OCI-LY3 (cell line): ENCODE results near the gene PCP4.

ENCODE experiments used
- H2AFZ ChIP-seq: fragments of 200-600, 300-600 bp; shearing (Covaris generic); 2 replicates; pipeline ENCODE4 v1.6.0; 2014; ENCODE audit warnings: antibody characterized with exemption, low read depth, low read length
- H3K27ac ChIP-seq: fragments of 200-600, 300-600 bp; sonication (generic); 2 replicates; pipeline ENCODE4 v1.5.1; 2014; ENCODE audit warnings: mild to moderate bottlenecking, low read length, moderate library complexity, mixed read lengths
- H3K27me3 ChIP-seq: fragments of 200-600, 300-600 bp; sonication (generic); 2 replicates; pipeline ENCODE4 v1.6.1; 2014; ENCODE audit warnings: low read depth, low read length, mixed read lengths
- H3K36me3 ChIP-seq: fragments of 200-600, 300-600 bp; sonication (generic); replicated peaks from 2 replicates; pipeline ENCODE3; 2014; ENCODE audit warnings: low read depth, low read length, mixed read lengths
- H3K4me1 ChIP-seq: fragments of 300-600, 200-600 bp; sonication (generic); 2 replicates; pipeline ENCODE4 v1.6.1; 2014; ENCODE audit warnings: low read length, mixed read lengths
- H3K4me2 ChIP-seq: fragments of 200-600, 300-600 bp; sonication (generic); 2 replicates; pipeline ENCODE4 v1.6.1; 2014; ENCODE audit warnings: low read length, mixed read lengths
- H3K4me3 ChIP-seq: fragments of 300-600, 200-600 bp; sonication (generic); 2 replicates; pipeline ENCODE4 v1.5.1; 2014; ENCODE audit warnings: antibody characterized with exemption, mild to moderate bottlenecking, low read length, moderate library complexity
- H3K79me2 ChIP-seq: fragments of 300-600, 200-600 bp; shearing (Covaris generic); 2 replicates; pipeline ENCODE4 v1.6.1; 2014; ENCODE audit warnings: mild to moderate bottlenecking, low read length, mixed read lengths
- H3K9ac ChIP-seq: fragments of 300-600, 200-600 bp; shearing (Covaris generic); 2 replicates; pipeline ENCODE4 v1.6.0; 2014; ENCODE audit warnings: mild to moderate bottlenecking, low read length, moderate library complexity
- H3K9me3 ChIP-seq: fragments of 200-600, 300-600 bp; shearing (Covaris generic); 2 replicates; pipeline ENCODE4 v1.6.1; 2014; ENCODE audit warnings: low read length, mixed read lengths; ENCODE audit not compliant: insufficient read depth
- H4K20me1 ChIP-seq: fragments of 200-600, 300-600 bp; sonication (generic); 2 replicates; pipeline ENCODE4 v1.6.1; 2016; ENCODE audit warnings: low read length, mixed read lengths; ENCODE audit not compliant: insufficient read depth
- EZH2phosphoT487 ChIP-seq: fragments of 200-600 bp; shearing (Covaris generic); IDR thresholded peaks from 2 replicates; pipeline ENCODE4 v1.6.1; 2018; ENCODE audit warnings: antibody characterized with exemption, mixed run types, low read depth
- TF ChIP-seq, protein P1 (sequence below): fragments of 200-600, 300-600 bp; sonication (generic); IDR thresholded peaks from 2 replicates; pipeline ENCODE4 v1.5.1; 2014; ENCODE audit warnings: antibody characterized with exemption, low read length, low read depth

The PCP4 gene

DNA sequence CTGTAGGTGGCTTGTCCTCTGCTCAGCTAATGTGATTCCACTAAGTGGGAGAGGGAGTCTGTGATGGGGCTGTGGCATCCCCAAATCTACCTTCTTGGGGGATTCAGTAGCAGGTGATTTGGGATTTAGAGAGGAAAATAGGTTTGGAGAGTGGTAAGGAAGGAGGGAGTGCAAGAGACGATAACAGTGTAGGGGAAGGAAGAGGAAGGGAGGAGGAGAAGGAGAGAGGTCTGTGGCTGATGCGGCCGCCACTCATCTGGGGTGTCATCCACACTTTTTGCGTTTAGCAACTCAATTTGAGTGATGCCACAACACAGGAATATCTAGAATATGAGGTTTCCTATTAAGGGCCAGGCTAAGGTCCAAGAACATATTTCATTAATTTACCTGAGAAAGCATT lies 23.8 kb upstream of the PCP4 start:
- no peaks in the 10 kb centered on the region for H3K9me3 ChIP-seq
- H3K27me3 ChIP-seq = no peaks in the 10 kb centered on the region
- H2AFZ ChIP-seq = no peak overlapping the region
- H3K4me1 ChIP-seq = no peaks in the 10 kb centered on the region
- H3K4me2 ChIP-seq = no peak overlapping the region
- no peaks in the 10 kb centered on the region for H4K20me1 ChIP-seq
- no peaks in the 10 kb centered on the region for H3K79me2 ChIP-seq
- H3K9ac ChIP-seq = no peak overlapping the region
- no peak overlapping the region for H3K27ac ChIP-seq
- H3K36me3 ChIP-seq = no peaks in the 10 kb centered on the region
- TF ChIP-seq EZH2phosphoT487 = no peak
- TF ChIP-seq, protein P1, sequence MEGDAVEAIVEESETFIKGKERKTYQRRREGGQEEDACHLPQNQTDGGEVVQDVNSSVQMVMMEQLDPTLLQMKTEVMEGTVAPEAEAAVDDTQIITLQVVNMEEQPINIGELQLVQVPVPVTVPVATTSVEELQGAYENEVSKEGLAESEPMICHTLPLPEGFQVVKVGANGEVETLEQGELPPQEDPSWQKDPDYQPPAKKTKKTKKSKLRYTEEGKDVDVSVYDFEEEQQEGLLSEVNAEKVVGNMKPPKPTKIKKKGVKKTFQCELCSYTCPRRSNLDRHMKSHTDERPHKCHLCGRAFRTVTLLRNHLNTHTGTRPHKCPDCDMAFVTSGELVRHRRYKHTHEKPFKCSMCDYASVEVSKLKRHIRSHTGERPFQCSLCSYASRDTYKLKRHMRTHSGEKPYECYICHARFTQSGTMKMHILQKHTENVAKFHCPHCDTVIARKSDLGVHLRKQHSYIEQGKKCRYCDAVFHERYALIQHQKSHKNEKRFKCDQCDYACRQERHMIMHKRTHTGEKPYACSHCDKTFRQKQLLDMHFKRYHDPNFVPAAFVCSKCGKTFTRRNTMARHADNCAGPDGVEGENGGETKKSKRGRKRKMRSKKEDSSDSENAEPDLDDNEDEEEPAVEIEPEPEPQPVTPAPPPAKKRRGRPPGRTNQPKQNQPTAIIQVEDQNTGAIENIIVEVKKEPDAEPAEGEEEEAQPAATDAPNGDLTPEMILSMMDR = no peak
- H3K4me3 ChIP-seq = no peak overlapping the region

GRCh38 chr21:39843916-39844315 lies 23.3 kb upstream of the PCP4 start:
- Histone ChIP-seq H3K9ac (no peak overlapping the region), H2AFZ (no peak overlapping the region), H3K4me2 (no peak overlapping the region), H3K79me2 (no peaks in the 10 kb centered on the region), H3K27ac (no peak overlapping the region), H3K4me3 (no peak overlapping the region), H3K4me1 (no peaks in the 10 kb centered on the region), H3K36me3 (no peaks in the 10 kb centered on the region), H3K27me3 (no peaks in the 10 kb centered on the region), H3K9me3 (no peaks in the 10 kb centered on the region), H4K20me1 (no peaks in the 10 kb centered on the region)
- TF ChIP-seq, protein P1 = no peak
- no peak for TF ChIP-seq EZH2phosphoT487

DNA sequence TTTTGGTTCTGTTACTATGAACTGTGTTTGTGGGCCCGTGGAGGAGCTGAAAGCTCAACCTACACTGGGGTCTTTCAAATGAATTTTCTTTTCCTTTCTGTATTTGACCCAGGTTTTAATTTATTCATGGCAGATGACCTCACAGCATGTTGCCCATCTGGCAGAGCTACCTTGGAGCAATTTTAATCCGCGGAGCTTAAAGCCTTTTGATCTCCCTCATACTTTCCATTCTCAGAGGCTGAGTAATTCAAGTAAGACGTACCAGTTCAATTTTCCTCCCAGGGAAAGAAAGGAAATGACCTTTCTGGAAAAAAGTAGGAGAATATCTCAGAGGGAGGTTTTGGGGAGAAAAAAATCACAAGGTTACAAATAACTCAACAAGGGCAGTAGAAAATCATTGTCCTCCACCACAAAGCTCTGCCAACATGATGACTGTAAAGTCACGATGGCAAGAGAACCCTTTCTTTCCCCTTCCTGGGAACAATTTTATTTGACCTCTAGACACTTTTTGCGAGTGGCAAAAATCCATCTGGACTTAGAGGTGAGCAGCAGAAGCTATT lies 21.6 kb upstream of the PCP4 start:
- Histone ChIP-seq H3K4me3 (no peak overlapping the region), H3K27ac (no peak overlapping the region), H3K4me2 (no peak overlapping the region), H3K9ac (no peak overlapping the region), H3K4me1 (no peaks in the 10 kb centered on the region), H2AFZ (no peak overlapping the region), H4K20me1 (no peaks in the 10 kb centered on the region), H3K36me3 (no peaks in the 10 kb centered on the region), H3K9me3 (no peaks in the 10 kb centered on the region), H3K79me2 (no peaks in the 10 kb centered on the region), H3K27me3 (no peaks in the 10 kb centered on the region)
- TF ChIP-seq, protein P1 = no peak
- TF ChIP-seq EZH2phosphoT487 = no peak

DNA sequence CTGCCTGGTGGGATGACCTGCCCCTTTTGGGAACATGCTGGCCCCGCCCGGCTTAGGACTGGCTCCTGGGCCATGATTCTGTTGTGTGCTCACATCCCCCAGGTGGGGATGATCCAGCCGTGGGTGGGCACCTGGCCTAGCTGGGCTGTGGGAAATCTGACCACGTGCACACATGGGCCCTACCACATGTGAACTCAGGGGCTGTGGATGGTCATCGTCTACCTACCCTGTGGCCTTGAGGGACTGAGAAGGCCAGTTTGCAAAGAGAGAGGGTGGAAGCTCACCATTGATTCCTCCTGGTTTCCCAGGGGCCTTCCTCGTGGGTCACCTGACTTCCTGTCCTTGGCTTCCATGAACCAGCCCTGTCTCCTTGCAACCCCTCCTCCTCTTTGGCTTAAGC lies 19.4 kb upstream of the PCP4 start:
- Histone ChIP-seq H3K27me3 (no peaks in the 10 kb centered on the region), H3K79me2 (no peaks in the 10 kb centered on the region), H3K36me3 (no peaks in the 10 kb centered on the region), H4K20me1 (no peaks in the 10 kb centered on the region), H2AFZ (no peak overlapping the region), H3K4me2 (no peak overlapping the region), H3K27ac (no peak overlapping the region), H3K9me3 (no peaks in the 10 kb centered on the region), H3K4me1 (no peaks in the 10 kb centered on the region), H3K4me3 (no peak overlapping the region), H3K9ac (no peak overlapping the region)
- TF ChIP-seq EZH2phosphoT487 = no peak
- TF ChIP-seq, protein P1 = no peak
